ENCODE measurements around the gene MRPS2.
"Not testable (repeated sequence)": the region's sequence is repeated elsewhere in the genome, so short reads cannot be mapped to it uniquely, and the experiment has no call there.

The MRPS2 gene

DNA sequence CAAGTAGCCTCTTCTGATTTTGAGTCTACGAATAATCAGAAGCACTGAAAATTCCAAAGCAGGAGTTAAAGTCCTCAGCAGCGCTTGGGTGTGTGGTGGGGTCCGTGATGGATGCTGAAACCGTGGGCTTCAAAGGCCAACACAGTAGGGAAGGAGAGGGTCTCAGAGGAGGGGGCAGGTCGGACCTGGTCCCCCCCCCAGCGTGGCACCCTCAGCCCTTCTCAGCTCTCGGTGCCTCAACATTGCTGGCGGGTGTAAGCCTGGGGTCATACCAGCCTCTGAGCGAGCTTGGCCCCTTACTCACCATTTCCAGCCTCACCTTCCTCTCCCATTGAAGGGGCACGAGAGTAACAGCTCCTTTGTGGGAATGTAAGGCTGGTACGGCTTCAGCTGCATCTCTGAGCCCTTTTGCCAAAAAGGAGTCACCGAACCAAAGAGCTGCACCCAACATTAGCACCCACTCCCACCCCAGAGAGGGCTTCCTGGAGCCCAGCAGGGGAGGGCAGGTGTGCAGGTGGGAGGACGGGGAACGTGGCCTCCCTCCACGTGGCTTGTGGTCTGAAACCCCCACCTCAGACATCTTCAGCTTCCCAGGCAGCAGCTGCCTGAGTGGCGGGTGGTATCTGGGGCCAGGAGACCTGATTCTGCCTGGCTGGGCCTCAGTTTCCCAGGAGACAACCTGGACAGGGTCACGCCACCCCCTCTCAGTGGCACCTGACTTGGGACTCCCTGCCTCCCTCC is 14.0 kb downstream of the MRPS2 start:
- DNase-seq (ENCODE audit: low spot score): no peak

DNA sequence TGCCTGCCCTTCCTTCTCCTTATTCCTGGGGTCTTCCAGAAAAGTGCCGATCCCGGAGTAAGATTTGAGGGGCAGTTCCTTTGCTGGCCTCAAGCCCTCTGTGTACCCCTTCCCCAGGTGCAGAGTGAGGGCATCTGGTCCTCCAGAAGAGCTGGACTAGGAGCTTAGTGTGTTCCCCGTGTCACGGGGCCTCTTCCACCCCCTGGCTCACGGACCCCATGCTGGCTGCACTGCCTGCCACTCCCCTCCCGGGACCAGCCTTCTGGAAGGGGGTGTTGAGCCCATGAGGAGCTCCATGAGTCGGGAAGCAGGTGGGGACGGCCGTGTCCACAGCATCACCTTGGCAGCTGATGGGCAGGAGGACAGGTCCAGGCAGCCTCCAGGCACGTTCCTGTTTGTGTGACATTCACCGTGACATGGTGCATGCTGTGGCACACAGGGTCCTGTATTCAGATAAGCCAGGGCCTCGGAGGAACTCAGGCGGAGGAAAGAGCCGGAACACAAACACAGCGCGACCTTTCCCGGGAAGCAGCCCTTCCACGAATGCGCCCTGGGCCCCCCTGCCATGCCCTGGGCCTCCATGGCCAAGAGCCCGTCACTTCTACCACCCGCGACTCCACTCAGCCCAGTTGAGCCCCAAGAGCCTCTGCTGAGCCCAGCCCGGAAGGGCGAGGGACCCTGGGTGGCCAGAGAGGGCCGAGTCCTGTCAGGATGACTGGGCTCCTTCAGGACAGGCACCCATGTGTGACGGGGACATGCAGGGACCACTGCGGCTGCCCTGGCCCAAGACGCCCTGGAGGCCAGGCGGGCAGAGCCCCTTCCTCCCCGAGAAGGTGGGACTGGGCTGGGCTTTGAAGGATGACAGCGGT is 14.8 kb downstream of the MRPS2 start:
- no peak for DNase-seq (ENCODE audit: low spot score)

DNA sequence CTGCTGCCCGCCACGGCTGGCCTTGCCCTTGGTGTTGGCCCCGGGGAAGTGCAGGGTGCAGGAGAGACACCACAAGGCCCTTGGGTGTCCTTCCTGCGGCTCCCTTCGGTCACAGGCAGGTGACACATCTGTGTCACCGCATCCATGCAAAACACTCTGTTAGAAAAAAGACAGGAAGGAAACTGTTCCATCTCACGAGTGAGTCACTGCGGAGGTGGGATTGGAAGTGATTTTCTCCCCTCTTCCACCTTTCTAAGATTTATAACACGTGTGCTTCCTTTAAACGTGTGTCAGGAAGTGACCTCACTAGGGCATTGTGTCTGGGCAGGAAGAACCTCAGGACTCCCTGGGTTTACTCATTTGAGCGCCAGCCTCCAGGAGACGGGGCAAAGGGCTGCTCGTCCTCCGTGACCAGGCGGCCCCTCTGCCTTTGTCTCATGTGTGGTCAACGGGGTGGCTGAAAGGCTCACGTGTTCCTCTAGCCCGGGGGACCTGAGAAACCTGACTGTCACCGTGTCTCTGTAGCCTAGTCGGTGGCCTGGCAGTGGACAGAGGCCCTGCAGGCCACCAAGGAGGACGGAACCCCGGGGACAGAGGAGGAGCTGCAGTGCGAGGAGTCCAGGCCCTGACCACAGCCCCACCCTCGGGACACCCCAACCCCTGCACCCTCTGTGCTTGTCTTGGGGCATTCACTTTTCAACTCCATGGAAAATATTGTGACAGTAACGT is 15.8 kb downstream of the MRPS2 start:
- peak; percentile 33 for DNase-seq (ENCODE audit: low spot score)

DNA sequence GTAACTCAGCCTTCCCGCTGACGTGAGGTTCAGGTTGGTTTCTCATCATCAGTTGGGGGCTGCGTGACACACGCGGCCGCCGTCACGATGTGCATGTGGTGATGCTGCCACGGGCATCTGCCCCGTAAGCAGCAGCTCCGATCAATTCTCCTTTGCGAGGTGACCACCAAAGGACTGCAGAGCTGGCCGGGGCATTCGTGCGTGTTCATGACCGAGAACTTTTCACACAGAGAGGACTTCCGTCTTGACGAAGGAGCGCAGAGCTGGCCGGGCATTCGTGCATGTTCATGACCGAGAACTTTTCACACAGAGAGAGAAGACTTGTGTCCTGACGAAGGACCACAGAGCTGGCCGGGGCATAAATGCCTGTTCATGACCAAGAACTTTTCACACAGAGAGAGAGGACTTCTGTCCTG is 16.9 kb downstream of the MRPS2 start:
- no peak for DNase-seq (ENCODE audit: low spot score)

DNA sequence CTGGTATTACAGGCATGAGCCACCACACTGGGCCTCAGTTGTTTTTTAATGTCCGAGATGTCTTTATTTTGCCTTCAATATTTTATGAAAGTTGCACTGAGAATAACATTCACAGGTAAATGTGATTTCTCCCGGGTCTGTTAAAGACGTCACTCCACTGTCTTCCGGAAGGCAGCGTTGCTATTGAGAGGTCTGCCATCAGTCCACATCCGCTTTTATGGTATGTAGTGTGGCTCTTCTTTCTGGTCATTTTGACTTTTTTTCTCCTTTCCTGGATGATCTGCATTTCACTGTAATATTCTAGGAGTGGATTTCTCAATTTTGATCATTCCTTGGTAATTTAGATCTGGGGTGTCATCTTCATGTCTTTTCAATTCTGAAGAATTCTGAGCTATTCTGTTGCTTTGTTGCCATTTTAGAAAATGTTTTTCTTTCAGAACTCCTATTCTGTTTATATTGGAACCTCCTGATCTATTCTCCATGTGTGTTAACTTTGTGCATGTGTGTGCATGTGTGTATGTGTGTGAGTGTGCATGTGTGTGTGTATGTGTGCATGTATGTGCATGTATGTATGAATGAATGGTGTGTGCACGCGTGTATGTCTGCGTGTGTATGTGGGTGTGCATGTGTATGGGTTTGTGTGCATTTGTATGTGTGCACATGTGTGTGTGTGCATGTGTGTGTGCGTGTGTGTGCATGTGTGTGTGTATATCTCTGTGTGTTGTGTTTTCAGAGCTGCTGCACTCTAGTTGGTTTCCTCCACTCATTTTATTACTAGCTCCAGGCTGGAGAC is 18.9 kb downstream of the MRPS2 start:
- DNase-seq (ENCODE audit: low spot score): no peak

DNA sequence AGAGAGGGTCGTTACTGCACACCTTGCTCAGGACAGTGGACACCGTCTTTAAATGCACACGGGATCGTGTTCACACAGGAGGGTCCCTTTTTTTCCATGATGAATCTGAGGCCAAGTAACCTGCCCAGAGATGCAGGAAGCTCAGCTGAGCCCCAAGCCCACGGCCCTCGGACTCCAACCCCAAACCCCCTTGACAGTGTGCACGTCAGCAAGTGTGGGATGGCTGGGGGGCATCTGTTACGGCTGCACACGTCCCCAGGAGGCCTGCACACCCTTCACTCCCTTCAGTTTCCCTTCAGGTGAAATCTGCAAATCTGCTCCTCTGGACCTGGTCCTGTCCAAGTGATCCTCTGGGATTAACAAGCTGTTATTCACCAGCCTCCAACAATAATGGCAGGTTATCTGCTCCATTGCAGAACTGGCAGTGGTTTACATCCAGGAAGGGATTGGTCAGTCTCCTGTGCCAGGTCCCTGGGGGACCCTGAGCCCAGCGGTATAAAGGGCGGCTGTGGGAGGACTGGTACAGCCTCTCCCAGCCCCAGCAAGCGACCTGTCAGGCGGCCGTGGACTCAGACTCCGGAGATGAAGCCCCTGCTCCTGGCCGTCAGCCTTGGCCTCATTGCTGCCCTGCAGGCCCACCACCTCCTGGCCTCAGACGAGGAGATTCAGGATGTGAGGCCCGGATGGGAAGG is 20.6 kb downstream of the MRPS2 start, which contains the start of gene LCN1:
LCN1 (plus strand) TSS at position 525 of the 692 bp plus-strand sequence; CDS start at position 583, 58 bp downstream.
- no peak for DNase-seq (ENCODE audit: low spot score)

DNA sequence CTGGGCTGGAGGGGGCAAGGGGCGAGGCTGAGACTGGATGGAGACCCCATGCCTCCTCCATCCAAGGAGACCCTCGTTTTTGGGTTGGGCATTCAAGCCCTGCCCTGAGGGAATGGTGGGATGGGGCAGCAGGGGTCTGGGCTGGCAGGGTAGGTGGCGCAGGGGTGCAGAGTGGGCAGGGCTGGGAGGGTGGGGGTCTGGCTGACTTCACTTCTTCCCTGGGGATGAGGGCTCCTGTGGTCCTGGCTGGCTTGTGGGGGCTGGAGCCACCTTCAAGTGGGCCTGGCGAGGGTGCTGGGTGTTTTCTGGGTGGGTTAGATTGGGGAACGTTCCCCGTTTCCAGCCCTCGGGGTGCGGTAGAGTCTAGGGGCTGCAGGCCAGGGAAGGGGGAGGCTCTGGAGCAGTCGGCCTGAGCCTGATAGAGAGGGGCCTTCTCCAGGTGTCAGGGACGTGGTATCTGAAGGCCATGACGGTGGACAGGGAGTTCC is 21.2 kb downstream of the MRPS2 start:
- DNase-seq (ENCODE audit: low spot score): no peak

DNA sequence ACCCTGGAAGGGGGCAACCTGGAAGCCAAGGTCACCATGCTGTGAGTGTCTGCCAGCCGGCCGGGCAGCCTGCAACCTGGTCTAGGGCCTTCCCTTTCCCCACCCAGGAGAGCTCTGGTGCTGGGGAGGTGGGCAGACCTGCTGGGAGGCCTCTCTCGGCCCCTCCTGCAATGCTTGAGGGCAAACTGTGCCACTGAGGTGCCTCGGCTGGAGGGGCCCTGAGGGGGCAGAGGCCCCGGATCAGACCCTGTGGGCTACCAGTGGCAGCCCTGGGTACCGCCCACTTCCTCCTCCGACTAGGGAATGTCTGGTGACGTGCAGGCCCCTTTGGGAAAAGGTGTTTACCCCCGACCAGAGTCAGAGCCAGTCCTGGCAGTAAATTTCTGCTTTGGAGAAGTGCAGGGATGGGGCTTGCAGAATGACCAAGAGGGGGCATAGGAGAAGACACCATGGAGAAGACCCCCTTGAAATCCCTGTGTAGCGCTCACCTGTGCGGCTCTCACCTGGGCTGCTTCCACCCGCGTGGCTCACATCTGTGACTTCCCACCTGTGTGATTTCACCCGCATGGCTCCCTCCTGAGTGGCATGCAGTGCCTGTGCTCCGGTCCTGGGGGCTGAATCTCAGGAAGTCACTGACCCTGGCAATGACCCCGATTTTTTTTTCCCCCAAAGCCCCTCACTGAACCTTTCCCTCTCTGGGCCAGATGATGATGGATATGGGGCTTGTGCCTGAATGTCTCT is 21.8 kb downstream of the MRPS2 start:
- DNase-seq (ENCODE audit: low spot score): no peak

DNA sequence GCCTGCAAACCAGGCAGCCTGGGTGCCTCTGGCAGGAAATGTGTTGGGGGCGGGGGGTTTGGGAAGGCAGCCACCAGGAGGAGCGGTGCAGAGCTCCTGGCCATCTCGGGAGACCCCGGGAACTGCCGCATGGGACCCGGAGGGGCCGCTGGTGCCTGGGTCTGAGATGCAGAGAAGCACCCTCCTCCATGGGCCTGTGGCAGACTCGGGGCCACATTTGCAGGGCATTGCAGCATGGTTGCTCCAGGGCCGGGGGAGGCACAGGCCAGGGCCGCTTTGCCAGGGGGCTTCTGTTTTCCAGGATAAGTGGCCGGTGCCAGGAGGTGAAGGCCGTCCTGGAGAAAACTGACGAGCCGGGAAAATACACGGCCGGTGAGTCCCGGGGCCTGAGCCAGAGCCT is 22.4 kb downstream of the MRPS2 start:
- no peak for DNase-seq (ENCODE audit: low spot score)

DNA sequence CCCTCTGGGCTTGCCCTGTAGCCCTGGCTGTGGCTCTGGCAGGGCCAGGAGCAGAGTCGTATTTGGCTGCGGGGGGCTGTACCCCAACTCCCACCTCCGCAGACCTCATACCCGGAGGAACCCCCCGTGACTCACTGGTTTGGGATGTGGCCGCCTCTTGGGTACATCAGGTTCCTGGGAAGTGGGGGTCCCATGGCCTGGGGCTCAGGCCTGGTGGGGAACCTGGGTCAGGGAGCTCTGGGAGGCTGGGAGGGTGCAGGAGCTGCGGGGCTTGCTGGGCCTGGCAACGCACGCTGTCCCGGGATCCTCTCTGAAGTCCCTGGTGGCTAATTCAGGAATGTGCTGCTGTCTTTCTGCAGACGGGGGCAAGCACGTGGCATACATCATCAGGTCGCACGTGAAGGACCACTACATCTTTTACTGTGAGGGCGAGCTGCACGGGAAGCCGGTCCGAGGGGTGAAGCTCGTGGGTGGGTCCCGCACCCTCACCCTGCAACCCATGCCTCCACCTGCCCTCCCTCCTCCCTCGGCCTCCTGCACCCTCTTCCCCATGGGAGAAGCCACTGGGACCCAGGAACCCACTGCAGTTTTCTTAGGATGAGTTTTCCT is 23.1 kb downstream of the MRPS2 start:
- no peak for DNase-seq (ENCODE audit: low spot score)

DNA sequence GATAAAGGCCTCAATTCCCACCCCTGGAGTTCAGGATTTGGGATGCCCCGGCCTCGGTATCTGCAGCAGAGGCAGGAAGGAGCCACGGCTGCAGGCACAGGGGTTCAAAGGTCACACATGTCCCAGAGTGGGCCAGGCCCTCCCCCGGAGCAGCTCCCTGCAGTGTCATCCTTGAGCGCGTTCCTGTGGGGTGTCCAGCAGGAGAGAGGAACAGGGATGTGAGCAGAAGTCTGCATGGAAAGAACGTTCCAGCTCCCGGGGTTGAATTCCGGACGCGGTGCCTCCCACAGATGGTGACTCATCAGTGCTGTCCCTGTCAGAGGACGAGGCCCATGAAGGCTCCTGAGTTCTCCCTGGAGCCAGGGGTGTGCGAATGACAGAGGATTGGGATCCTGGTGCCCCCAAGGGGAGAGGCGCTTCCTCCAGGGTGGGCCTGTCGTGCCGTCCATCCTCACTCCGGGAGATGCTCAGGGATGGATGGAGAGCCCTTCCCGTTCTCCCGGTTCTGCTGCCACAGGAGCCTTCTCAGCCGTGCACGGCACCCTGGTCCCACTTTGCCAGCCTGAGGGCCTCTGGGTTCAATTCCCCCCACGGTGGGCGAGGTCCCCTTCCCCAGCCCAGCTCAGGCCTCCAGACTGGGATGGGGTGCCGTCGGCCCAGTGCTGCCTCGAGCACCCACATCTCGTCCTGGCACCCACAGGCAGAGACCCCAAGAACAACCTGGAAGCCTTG is 23.8 kb downstream of the MRPS2 start:
- peak; percentile 58 for DNase-seq (ENCODE audit: low spot score)

DNA sequence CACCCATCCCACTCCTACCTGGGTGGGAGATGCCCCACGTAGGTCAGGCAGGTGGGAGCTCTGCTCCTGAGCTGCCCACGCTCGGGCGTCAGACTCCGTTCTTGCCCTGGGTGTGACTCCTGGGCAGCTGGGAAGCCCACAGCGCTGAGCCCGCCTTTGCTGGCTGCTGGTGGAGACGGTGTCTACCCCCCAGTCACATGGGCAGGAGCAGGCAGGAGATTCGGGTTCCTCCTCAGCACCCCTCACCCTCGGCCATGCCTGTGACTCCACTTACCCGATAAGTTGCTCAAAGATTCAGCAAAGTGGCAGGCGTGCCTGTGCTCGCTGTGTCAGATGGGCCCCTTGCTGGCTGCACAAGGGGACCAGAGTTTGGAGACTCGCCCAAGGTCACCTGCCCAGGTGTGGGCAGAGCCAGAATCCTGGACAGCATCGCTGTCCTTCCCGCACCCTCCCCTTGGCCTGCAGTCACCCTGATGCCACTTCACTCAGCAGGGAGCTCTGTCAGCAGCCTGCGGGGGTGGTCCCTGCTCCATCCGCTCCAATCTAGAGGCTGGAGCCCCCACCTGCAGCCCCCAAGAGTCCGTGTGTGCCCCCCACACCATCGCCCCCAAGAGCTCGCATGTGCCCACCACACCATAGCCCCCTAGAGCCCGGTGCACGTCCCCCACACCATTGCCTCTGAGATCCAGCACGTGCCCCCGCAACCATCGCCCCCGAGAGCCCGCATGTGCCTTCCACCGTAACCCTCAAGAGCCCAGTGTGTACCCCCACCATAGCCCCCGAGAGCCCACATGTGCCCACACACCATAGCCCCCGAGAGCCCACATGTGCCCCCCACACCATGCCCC is 25.0 kb downstream of the MRPS2 start:
- DNase-seq (ENCODE audit: low spot score): no peak

DNA sequence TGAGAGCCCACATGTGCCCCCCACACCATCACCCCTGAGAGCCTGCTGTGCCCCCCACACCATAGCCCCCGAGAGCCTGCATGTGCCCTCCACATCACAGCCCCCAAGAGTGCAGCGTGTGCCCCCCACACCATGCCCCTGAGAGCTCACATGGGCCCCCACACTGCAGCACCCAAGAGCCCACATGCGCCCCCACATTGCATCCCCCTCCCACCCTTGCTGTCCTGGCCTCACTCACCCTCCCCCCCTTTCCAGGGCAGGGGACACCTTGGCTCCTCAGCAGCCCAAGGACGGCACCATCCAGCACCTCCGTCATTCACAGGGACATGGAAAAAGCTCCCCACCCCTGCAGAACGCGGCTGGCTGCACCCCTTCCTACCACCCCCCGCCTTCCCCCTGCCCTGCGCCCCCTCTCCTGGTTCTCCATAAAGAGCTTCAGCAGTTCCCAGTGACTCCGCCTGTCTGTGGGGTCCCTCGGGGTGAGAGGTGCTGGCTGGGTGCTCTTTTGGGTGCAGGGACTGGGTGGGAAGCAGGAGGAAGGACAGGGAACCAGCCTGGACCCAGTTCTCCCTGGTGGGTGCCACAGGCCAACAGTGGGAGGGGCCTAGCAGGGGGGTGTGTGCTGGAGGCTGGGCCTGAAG is 25.7 kb downstream of the MRPS2 start:
- DNase-seq (ENCODE audit: low spot score): no peak

DNA sequence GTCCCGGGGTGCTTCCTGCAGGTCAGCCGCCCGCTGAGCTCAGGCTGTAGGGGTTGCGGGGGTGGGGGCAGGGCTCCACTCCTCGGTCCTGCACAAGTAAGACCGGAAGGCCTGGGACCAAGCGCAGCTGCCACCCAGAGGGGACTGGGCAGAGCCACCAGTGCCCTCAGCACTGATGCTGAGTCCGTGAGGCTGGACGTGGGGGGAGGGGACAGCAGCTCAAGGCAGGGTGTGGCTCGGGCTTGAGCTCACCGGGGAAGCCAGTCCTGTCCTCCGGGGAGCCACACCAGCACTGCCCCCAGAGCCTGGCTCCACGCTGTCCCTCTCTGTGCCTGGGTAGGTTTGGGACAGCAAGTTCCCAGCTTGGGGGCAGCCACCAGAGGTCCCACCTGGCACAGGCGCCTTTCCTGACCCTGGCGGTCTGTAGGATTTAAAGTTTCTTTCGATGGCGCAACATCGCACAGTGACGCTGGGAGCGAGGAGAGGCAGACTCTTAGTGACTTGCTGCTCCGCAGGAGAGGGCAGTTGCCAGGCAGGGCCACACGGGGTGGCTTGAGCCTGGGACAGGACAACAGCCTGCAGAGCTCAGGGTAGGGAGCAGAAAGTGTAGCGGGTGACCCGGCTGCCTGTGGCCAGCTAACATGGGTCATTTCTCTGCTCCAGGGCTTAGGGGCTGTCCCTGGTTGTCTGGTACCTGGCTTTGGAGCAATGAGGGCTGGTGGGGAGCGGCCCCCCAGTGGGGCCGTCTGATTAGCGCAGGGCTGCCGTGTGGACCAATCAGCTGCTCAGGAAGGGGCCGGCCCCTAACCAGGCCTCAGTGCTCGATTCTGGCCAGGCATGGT is 26.5 kb downstream of the MRPS2 start:
- no peak for DNase-seq (ENCODE audit: low spot score)

DNA sequence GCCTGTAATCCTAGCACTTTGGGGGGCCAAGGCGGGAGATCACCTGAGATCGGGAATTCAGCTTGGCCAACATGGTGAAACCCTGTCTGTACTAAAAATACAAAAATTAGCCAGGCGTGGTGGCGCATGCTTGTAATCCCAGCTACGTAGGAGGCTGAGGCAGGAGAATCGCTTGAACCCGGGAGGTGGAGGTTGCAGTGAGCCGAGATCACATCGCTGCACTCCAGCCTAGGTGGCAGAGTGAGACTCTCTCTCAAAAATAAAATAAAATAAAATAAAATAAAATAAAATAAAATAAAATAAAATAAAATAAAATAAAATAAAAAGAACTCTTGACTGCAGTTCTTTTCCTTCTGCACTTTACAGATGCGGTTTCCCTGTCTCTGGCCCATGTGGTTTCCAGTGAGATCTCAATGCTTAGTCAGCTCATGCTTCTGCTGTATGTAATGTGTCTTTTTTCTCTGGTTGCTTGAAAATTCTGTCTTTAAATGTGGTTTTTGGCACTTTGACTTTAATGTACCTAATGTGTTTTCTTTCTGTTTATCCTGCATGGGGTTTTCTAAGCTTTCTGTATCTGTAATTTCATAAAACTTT is 28.5 kb downstream of the MRPS2 start:
- not testable (repeated sequence) for DNase-seq (ENCODE audit: low spot score)

DNA sequence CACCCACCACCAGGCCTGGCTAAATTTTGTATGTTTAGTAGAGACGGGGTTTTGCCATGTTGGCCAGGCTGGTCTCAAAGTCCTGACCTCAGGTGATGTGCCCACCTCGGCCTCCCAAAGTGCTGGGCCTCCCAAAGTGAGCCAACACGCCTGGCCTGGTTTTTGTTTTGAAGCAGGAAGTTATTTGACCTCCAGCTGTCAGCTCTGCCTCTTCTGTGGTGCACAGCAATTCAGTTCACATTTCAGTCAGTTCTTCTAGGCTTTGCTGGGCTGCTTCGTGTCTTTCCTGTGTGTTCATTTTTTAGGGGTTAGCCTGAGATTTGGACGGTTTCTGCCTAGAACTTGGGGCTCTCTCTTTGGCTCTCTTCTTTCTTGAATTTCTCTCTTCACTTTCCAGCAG is 29.7 kb downstream of the MRPS2 start:
- DNase-seq (ENCODE audit: low spot score): no peak

All from SW480 (cell line).